Erythroblast (primary cell): ENCODE data around the gene PCDHA13.

ENCODE experiments used
- GATA1 ChIP-seq: IDR thresholded peaks from 2 replicates; pipeline ENCODE4 v1.6.1; 2011; ENCODE audit warnings: low read depth, mild to moderate bottlenecking, control low read depth, low read length, moderate library complexity
- POLR2A ChIP-seq: IDR thresholded peaks from 2 replicates; pipeline ENCODE4 v1.6.1; 2011; ENCODE audit warnings: mild to moderate bottlenecking, low read length

DNA sequence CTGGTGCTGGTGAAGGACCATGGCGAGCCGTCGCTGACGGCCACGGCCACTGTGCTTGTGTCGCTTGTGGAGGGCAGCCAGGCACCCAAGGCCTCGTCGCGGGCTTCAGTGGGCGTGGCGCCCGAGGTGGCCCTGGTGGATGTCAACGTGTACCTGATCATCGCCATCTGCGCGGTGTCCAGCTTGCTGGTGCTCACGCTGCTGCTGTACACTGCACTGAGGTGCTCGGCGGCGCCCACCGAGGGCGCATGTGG, 24.0 kb upstream of the PCDHA13 start:
- TF ChIP-seq POLR2A (no peak), GATA1 (no peak)
